Large intestine (tissue), 3 donors: ENCODE data around the gene TBC1D22A. TPM values are rescaled to one million over a fixed set of nuclear protein-coding genes. Genes with fewer than 3 reads are reported as not detected.

ENCODE experiments used
- DNase-seq, 2 donors: peaks; one replicate each; pipeline versions ENCODE4 v3.0.0 to v3.0.0-alpha.2; 2013
- H3K27ac ChIP-seq: one replicate; pipeline ENCODE4 v1.5.1; 2013; ENCODE audit warnings: low read length
- H3K27me3 ChIP-seq: 2 replicates; pipeline ENCODE4 v1.6.1; 2013; ENCODE audit warnings: low read length; ENCODE audit not compliant: control insufficient read depth, insufficient read depth
- H3K36me3 ChIP-seq: 2 replicates; pipeline ENCODE4 v1.6.1; 2013; ENCODE audit warnings: low read length; ENCODE audit not compliant: control insufficient read depth, insufficient read depth
- H3K4me1 ChIP-seq: one replicate; pipeline ENCODE4 v1.6.1; 2013; ENCODE audit warnings: low read length; ENCODE audit not compliant: control insufficient read depth, insufficient read depth
- H3K4me3 ChIP-seq: one replicate; pipeline ENCODE4 v1.5.1; 2013; ENCODE audit warnings: low read length
- H3K9me3 ChIP-seq: one replicate; pipeline ENCODE4 v1.6.1; 2013; ENCODE audit warnings: mild to moderate bottlenecking, low read depth, low read length, moderate library complexity; ENCODE audit not compliant: control insufficient read depth
- WGBS: methylation state at CpG from one replicate; pipeline ENCODE4 v1.1.5; 2013; ENCODE audit warnings: low lambda C conversion rate; ENCODE audit not compliant: insufficient coverage; 5-methylcytosine and 5-hydroxymethylcytosine counted together
- polyA plus RNA-seq: library from polyadenylated mRNA; unstranded; fragments of 120-200 nt; gene quantifications from one replicate; pipeline ENCODE4 v1.2.1, GENCODE V29; 2013

The TBC1D22A gene
- polyA plus RNA-seq, 1 donor = 21.5 TPM

- H3K4me3 ChIP-seq = no peak overlapping the region
- peaks cover 40% of the 10 kb centered on the region for H3K36me3 ChIP-seq
- DNase-seq = no peak
- H3K27me3 ChIP-seq = no peaks in the 10 kb centered on the region
- H3K4me1 ChIP-seq = peaks cover 11% of the 10 kb centered on the region
- WGBS = 80% methylated on average over 1 of the region's 20 CpGs
- no peaks in the 10 kb centered on the region for H3K9me3 ChIP-seq
- no peak overlapping the region for H3K27ac ChIP-seq
These were observed 39.6 kb downstream of the TBC1D22A start for GRCh38 chr22:46801826-46802607.

DNA sequence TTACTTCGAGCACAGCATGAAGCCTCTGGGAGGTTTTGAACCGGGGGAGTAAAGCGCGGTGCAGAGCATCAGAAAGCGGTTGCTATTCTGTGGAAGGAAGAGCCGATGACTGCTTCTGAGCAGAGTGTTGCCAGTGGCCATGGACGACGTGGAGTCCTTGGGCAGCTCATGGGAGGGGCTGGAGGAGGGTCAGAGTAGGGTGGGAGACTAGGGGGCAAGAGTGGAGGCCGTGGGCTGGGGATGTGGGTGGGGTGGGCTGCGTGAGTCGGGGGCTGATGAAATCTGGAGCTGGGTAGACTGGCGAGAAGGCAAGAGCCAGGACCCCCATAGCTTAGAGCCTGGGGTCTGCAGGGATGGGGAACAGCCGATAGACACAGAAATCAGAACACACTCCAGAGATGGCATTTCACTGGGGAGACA, 40.2 kb downstream of the TBC1D22A start:
- Histone ChIP-seq H3K4me3 (no peak overlapping the region), H3K9me3 (no peaks in the 10 kb centered on the region), H3K27ac (no peak overlapping the region), H3K4me1 (peaks cover 11% of the 10 kb centered on the region), H3K36me3 (peaks cover 43% of the 10 kb centered on the region), H3K27me3 (no peaks in the 10 kb centered on the region)
- no peak for DNase-seq
- WGBS = 100% methylated on average over 2 of the region's 13 CpGs

DNA sequence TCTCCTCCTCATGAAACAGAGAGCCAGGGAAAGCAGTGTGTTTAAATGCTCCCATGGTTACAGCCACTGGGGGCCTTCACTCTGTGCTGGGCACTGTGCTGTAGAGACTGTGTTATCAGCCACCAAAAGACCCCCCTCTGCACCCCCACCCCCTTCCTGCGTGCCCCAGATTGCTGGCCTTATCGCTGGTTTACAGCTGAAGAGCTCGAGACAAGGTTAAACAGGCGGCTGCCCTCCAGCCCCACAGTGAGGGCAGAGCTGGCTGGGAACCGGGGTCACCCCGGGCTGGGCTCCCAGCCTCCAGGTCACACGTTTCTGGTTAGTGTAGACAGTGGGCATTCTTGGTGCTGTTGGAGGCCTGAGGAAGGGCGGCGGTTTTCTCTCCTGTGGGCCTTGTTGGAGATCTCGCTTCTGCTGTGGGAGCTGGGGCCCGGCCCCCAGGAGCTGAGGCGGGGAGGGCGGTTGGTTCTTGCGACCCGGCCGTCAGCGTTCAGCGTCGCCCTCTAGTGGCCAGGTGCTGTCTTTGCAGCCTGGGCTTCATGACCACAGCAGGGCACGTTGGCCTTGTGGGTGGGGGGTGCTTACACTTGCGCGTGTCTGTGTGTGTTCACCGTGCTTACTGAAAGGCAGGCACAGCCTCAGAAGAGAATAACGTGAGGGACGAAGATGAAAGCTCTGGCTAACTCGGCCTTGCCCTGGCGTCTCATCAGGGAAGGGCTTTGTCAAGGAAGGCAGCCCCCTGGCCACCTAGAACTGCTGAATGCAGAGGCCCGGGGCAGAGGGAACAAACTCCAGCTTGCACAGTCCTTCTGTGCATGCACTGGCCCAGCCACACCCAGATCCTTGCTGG, 40.8 kb downstream of the TBC1D22A start:
- no peak overlapping the region for H3K4me3 ChIP-seq
- H3K27ac ChIP-seq = no peak overlapping the region
- peak; percentile 55 to 62 for DNase-seq
- no CpG with 5 or more reads among the region's 28 CpGs for WGBS
- peaks cover 44% of the 10 kb centered on the region for H3K36me3 ChIP-seq
- peaks cover 11% of the 10 kb centered on the region for H3K4me1 ChIP-seq
- H3K27me3 ChIP-seq = no peaks in the 10 kb centered on the region
- H3K9me3 ChIP-seq = no peaks in the 10 kb centered on the region

DNA sequence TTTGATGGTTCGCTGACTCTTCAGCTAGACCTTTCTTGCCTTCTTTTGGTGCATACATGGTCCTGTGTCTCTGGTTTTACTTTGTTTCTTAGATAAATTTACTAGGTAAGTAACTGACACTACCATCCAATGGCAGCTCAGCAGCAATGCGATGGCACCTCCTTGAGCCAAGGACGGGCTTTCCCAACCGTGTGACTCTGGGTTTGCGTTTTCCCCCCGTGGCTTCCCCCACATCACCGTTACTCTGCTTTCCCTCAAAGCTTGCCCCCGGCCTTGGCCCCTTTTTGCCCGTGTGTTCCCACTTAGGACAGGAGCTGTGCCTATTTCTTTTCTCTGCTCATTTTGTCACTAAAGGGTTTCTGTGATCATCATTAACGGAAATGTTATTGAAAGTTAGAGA, 41.5 kb downstream of the TBC1D22A start:
- H3K27ac ChIP-seq = no peak overlapping the region
- H3K36me3 ChIP-seq = peaks cover 44% of the 10 kb centered on the region

DNA sequence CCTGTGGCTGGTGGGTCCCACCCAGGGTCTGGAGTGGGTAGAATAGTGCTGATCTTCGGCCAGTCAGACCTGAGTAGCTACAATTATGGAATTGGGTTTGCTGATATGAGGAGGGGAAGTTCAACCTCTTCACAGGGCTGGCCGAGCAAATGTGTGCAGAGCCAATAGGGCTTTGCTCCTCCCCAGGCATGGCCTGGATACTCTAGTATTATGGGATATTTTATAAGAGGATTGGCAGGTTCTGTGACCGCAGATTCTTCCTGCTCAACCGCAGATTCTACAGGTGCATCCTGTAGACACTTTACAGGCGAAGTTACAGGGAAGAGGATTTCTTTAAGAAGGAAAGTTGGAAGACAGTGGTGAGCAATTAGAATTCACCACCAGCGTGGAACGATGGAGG, 44.3 kb downstream of the TBC1D22A start:
- Histone ChIP-seq H3K4me1 (peaks cover 4% of the 10 kb centered on the region), H3K9me3 (peaks cover 3% of the 10 kb centered on the region), H3K27ac (no peak overlapping the region), H3K4me3 (no peak overlapping the region), H3K27me3 (no peaks in the 10 kb centered on the region), H3K36me3 (peaks cover 33% of the 10 kb centered on the region)
- no peak for DNase-seq
- no CpG with 5 or more reads among the region's 7 CpGs for WGBS

More for the DNA sequence above, 41.5 kb downstream of the TBC1D22A start:
- Histone ChIP-seq H3K27me3 (no peaks in the 10 kb centered on the region), H3K9me3 (peaks cover under 1% of the 10 kb centered on the region), H3K4me3 (no peak overlapping the region), H3K4me1 (peaks cover 8% of the 10 kb centered on the region)
- DNase-seq = no peak
- WGBS = 100% methylated on average over 1 of the region's 10 CpGs

DNA sequence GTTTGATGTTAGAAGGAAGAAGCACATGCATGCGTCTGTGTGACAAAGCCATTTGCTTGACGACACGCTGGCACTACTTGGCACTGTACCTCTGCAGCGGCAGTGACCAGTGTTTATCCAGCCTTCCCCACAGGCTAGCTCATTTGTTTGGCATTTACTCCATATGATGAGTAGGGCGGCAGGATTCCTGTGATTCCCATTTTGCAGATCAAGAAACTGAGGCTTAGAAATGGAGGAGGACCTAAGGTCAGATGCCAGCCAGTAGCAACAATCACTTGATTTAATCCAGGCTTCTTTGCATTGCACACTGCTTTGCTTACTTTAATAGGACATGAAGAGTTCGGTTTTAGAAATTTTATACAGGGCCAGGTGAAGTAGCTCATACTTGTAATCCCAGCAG, 45.0 kb downstream of the TBC1D22A start:
- Histone ChIP-seq H3K4me3 (no peak overlapping the region), H3K27ac (no peak overlapping the region), H3K27me3 (no peaks in the 10 kb centered on the region), H3K9me3 (peaks cover 3% of the 10 kb centered on the region), H3K36me3 (peaks cover 29% of the 10 kb centered on the region), H3K4me1 (peaks cover 4% of the 10 kb centered on the region)
- DNase-seq = no peak
- WGBS = no CpG with 5 or more reads among the region's 6 CpGs

GRCh38 chr22:46809153-46809885, 46.9 kb downstream of the TBC1D22A start:
- H3K4me1 ChIP-seq = no peaks in the 10 kb centered on the region
- WGBS = 100% methylated on average over 2 of the region's 17 CpGs
- H3K27ac ChIP-seq = no peak overlapping the region
- no peaks in the 10 kb centered on the region for H3K27me3 ChIP-seq
- H3K4me3 ChIP-seq = no peak overlapping the region
- H3K36me3 ChIP-seq = peaks cover 29% of the 10 kb centered on the region
- DNase-seq = no peak
- H3K9me3 ChIP-seq = peaks cover 3% of the 10 kb centered on the region

DNA sequence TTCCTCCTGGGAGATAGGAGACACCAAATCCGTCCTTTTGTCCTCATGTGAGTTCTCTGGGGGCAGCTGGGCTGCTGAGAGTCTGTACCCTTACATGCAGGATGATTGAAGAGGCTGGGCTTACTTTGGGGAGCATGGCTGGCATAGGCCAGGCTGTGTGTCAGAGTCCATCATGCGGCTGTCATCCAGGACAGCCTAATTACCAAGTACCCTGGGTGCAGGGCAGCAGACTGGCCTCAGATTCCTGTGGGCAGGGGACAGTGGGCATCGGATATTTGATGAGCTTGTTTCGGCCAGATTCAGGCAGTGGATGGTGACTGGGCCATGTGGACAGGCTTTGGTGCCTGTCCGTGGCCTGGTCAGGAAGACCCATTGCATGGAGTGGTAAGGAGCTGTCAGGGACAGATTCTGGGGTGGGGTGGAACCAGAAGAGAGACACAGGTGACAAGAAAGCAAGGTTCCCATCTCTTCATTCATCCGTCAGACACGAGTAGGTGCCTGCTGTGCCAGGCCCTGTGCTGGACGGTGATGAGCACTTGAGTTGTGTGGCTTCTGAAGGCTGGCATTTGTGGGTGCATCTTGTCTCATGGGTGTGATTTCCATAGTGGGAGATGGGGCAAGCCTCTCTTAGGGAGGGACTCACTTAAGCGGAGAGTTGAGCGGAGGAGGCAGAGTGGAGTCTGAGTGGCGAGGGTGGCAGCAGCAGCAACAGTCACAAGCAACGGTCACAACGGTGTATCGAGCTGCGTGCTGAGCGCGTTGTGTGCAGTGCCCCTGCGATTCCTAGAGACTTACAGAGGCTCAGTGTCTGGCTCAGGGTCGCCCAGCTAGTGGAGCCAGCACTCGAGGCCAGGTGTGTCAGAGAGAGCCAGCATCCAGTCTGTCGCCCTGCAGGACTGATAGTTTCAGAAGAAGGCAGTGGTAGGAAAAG, 48.7 kb downstream of the TBC1D22A start:
- no peak overlapping the region for H3K27ac ChIP-seq
- WGBS = no CpG with 5 or more reads among the region's 21 CpGs
- peaks cover 3% of the 10 kb centered on the region for H3K9me3 ChIP-seq
- no peak overlapping the region for H3K4me3 ChIP-seq
- peaks cover 21% of the 10 kb centered on the region for H3K36me3 ChIP-seq
- H3K4me1 ChIP-seq = no peaks in the 10 kb centered on the region
- no peaks in the 10 kb centered on the region for H3K27me3 ChIP-seq
- DNase-seq = no peak

GRCh38 chr22:46812034-46812605, 49.7 kb downstream of the TBC1D22A start:
- Histone ChIP-seq H3K4me3 (no peak overlapping the region), H3K27me3 (no peaks in the 10 kb centered on the region), H3K9me3 (peaks cover 3% of the 10 kb centered on the region), H3K4me1 (no peaks in the 10 kb centered on the region), H3K27ac (no peak overlapping the region), H3K36me3 (peaks cover 18% of the 10 kb centered on the region)
- WGBS = no CpG with 5 or more reads among the region's 10 CpGs
- no peak for DNase-seq
